ENCODE data around the gene CWC15.

CWC15 gene

GRCh38 chr11:94912806-94913205 is 60.5 kb downstream of the CWC15 start:
- no peak for DNase-seq

All from right hindlimb (tissue), 1 donor.